H1 (cell line): ENCODE results near the gene HNF1B. TPM values are rescaled to one million over a fixed set of nuclear protein-coding genes. Genes with fewer than 3 reads are reported as not detected.

ENCODE experiments used
- CTCF ChIA-PET: fragments of 300-600 bp; sonication (Branson Sonifier 250); formaldehyde crosslinking; loops from one replicate; lab custom pipeline; 2021; ENCODE audit not compliant: partially characterized antibody; lab: Charles Lee
- POLR2A ChIA-PET: fragments of 300-600 bp; sonication (Branson Sonifier 250); formaldehyde crosslinking; loops from one replicate; lab custom pipeline; 2021; ENCODE audit warnings: inconsistent platforms; ENCODE audit not compliant: partially characterized antibody; lab: Charles Lee
- DNase-seq, 2 experiments: peaks; one replicate each; pipeline versions ENCODE4 v3.0.0 to v3.0.0-alpha.2; 2010 to 2022; ENCODE audit warnings: low spot score in 2 of 2, low read depth in 1 of 2, mixed read lengths in 1 of 2
- FAIRE-seq: peaks from 2 replicates; lab custom pipeline; 2011; peaks lifted over from hg19 to GRCh38; lab: Jason Lieb, UNC
- H2AFZ ChIP-seq: 2 replicates; pipeline ENCODE4 v1.8.1; 2012; ENCODE audit warnings: low read length, inconsistent platforms
- H2AK5ac ChIP-seq: 2 replicates; pipeline ENCODE4 v1.6.1; 2013; ENCODE audit warnings: low read depth, low read length
- H2BK120ac ChIP-seq: replicated peaks from 2 replicates; pipeline ENCODE3; 2013; ENCODE audit warnings: low read depth, low read length, inconsistent platforms
- H2BK12ac ChIP-seq: 2 replicates; pipeline ENCODE4 v1.6.1; 2013; ENCODE audit warnings: low read depth, low read length
- H2BK15ac ChIP-seq: 2 replicates; pipeline ENCODE4 v1.6.1; 2013; ENCODE audit warnings: low read length
- H2BK20ac ChIP-seq: 2 replicates; pipeline ENCODE4 v1.6.1; 2013; ENCODE audit warnings: low read length
- H2BK5ac ChIP-seq: 2 replicates; pipeline ENCODE4 v1.6.1; 2013; ENCODE audit warnings: low read depth, low read length
- H3K14ac ChIP-seq: 2 replicates; pipeline ENCODE4 v1.6.1; 2013; ENCODE audit warnings: inconsistent platforms; ENCODE audit not compliant: insufficient read length
- H3K18ac ChIP-seq: 2 replicates; pipeline ENCODE4 v1.6.1; 2013; ENCODE audit warnings: low read length; ENCODE audit errors: extremely low read depth
- H3K23ac ChIP-seq: 2 replicates; pipeline ENCODE4 v1.6.1; 2013; ENCODE audit warnings: inconsistent platforms; ENCODE audit not compliant: insufficient read length
- H3K23me2 ChIP-seq: 2 replicates; pipeline ENCODE4 v1.6.1; 2013; ENCODE audit warnings: low read depth, low read length
- H3K27ac ChIP-seq: 2 replicates; pipeline ENCODE4 v1.6.1; 2011; ENCODE audit warnings: low read depth, low read length, inconsistent platforms
- H3K27me3 ChIP-seq, 4 experiments: replicated peaks in 1 of 4; 1 replicate in 1 of 4; 2 replicates in 3 of 4; pipeline versions ENCODE4 v1.6.1 to v1.8.1; 2011 to 2013; ENCODE audit warnings: low read length in 3 of 4, mild to moderate bottlenecking in 3 of 4, inconsistent platforms in 2 of 4, mixed read lengths in 2 of 4, moderate library complexity in 1 of 4; ENCODE audit not compliant: control insufficient read depth in 3 of 4, insufficient read depth in 3 of 4; ENCODE audit errors: extremely low read depth in 1 of 4
- H3K36me3 ChIP-seq, 4 experiments: 2 replicates each; pipeline versions ENCODE4 v1.6.1 to v1.8.1; 2011 to 2013; ENCODE audit warnings: mild to moderate bottlenecking in 4 of 4, low read length in 3 of 4, moderate library complexity in 2 of 4, control low read depth in 1 of 4, inconsistent platforms in 1 of 4; ENCODE audit not compliant: insufficient read depth in 4 of 4, control insufficient read depth in 2 of 4
- H3K4ac ChIP-seq: replicated peaks from 2 replicates; pipeline ENCODE3; 2013; ENCODE audit warnings: low read length, low read depth, mixed read lengths, inconsistent platforms; ENCODE audit not compliant: insufficient read length
- H3K4me1 ChIP-seq, 4 experiments: replicated peaks in 1 of 4; 1 replicate in 1 of 4; 2 replicates in 3 of 4; pipeline versions ENCODE4 v1.6.1 to v1.8.1; 2011 to 2013; ENCODE audit warnings: low read length in 3 of 4, inconsistent platforms in 2 of 4, mixed read lengths in 1 of 4; ENCODE audit not compliant: insufficient read depth in 4 of 4, control insufficient read depth in 3 of 4
- H3K4me2 ChIP-seq, 2 experiments: 2 replicates each; pipeline versions ENCODE4 v1.6.1 to v1.8.1; 2011 to 2013; ENCODE audit warnings: low read depth in 2 of 2, low read length in 2 of 2, control low read depth in 1 of 2, inconsistent platforms in 1 of 2, mild to moderate bottlenecking in 1 of 2; ENCODE audit not compliant: insufficient read depth in 1 of 2
- H3K4me3 ChIP-seq, 4 experiments: fragments of 200-600, 300-600 bp in 1 of 4; sonication (generic), shearing (Covaris generic), sonication (Bioruptor Twin) in 1 of 4; 2 replicates each; pipeline versions ENCODE4 v1.5.1 to v1.8.1; 2011 to 2016; ENCODE audit warnings: low read length in 4 of 4, low read depth in 3 of 4, control low read depth in 2 of 4, inconsistent platforms in 2 of 4, mild to moderate bottlenecking in 2 of 4, mixed read lengths in 1 of 4, moderate library complexity in 1 of 4; ENCODE audit not compliant: insufficient read depth in 2 of 4; ENCODE audit errors: extremely low read depth in 1 of 4
- H3K56ac ChIP-seq: replicated peaks from 2 replicates; pipeline ENCODE3; 2013; ENCODE audit warnings: low read depth, mild to moderate bottlenecking, mixed read lengths, low read length, inconsistent platforms; ENCODE audit not compliant: insufficient read length
- H3K79me1 ChIP-seq: 2 replicates; pipeline ENCODE4 v1.6.1; 2013; ENCODE audit warnings: low read depth, low read length, control low read depth
- H3K79me2 ChIP-seq, 2 experiments: 2 replicates each; pipeline versions ENCODE4 v1.6.1 to v1.8.1; 2012 to 2013; ENCODE audit warnings: low read length in 2 of 2, mild to moderate bottlenecking in 2 of 2, inconsistent platforms in 1 of 2; ENCODE audit not compliant: insufficient read depth in 2 of 2, control insufficient read depth in 1 of 2
- H3K9ac ChIP-seq, 4 experiments: replicated peaks in 1 of 4; 1 replicate in 1 of 4; 2 replicates in 3 of 4; pipeline versions ENCODE4 v1.6.1 to v1.8.1; 2011 to 2013; ENCODE audit warnings: low read depth in 3 of 4, low read length in 3 of 4, control low read depth in 2 of 4, mild to moderate bottlenecking in 2 of 4, moderate library complexity in 2 of 4, inconsistent platforms in 1 of 4; ENCODE audit errors: extremely low read depth in 1 of 4
- H3K9me3 ChIP-seq, 2 experiments: 2 replicates each; pipeline versions ENCODE4 v1.6.1 to v1.8.1; 2012 to 2013; ENCODE audit warnings: mild to moderate bottlenecking in 2 of 2, moderate library complexity in 2 of 2, control low read depth in 1 of 2, inconsistent platforms in 1 of 2, low read depth in 1 of 2, low read length in 1 of 2, mixed read lengths in 1 of 2; ENCODE audit not compliant: insufficient read depth in 2 of 2
- H4K20me1 ChIP-seq, 2 experiments: replicated peaks in 1 of 2; 2 replicates each; pipeline versions ENCODE3 to v1.8.1; 2011 to 2013; ENCODE audit warnings: inconsistent platforms in 2 of 2, low read length in 2 of 2, mild to moderate bottlenecking in 1 of 2; ENCODE audit not compliant: insufficient read depth in 2 of 2, control insufficient read depth in 1 of 2
- H4K5ac ChIP-seq: 2 replicates; pipeline ENCODE4 v1.6.1; 2013; ENCODE audit warnings: low read length, low read depth, mixed read lengths, inconsistent platforms; ENCODE audit not compliant: insufficient read length
- H4K8ac ChIP-seq: 2 replicates; pipeline ENCODE4 v1.8.0; 2013; ENCODE audit warnings: mild to moderate bottlenecking, moderate library complexity, low read length, inconsistent platforms; ENCODE audit not compliant: insufficient read depth; ENCODE audit errors: extremely low read depth
- H4K91ac ChIP-seq: replicated peaks from 2 replicates; pipeline ENCODE3; 2013; ENCODE audit warnings: low read length, mixed read lengths, inconsistent platforms; ENCODE audit not compliant: insufficient read length
- ASH2L ChIP-seq: fragments of 200-600, 300-600 bp; sonication (generic); IDR thresholded peaks from one replicate; pipeline ENCODE4 v1.7.1; 2017; ENCODE audit warnings: low read length
- CBX5 ChIP-seq: fragments of 300-800, 300-1000 bp; sonication (generic); IDR thresholded peaks from 2 replicates; pipeline ENCODE4 v1.7.1; 2016; ENCODE audit warnings: antibody characterized with exemption, low read length, low read depth
- CEBPB ChIP-seq: IDR thresholded peaks from 2 replicates; pipeline ENCODE4 v1.6.1; 2012; ENCODE audit warnings: low read depth, low read length
- FOSL1 ChIP-seq: IDR thresholded peaks from 2 replicates; pipeline ENCODE4 v1.6.1; 2011; ENCODE audit warnings: mild to moderate bottlenecking, low read depth, low read length, moderate library complexity; ENCODE audit not compliant: insufficient read depth
- JUND ChIP-seq: IDR thresholded peaks from 2 replicates; pipeline ENCODE4 v1.6.1; 2011; ENCODE audit warnings: mild to moderate bottlenecking, improper control_type of control experiment, low read length
- MAX ChIP-seq: IDR thresholded peaks from 2 replicates; pipeline ENCODE4 v1.6.1; 2012; ENCODE audit warnings: inconsistent platforms
- NRF1 ChIP-seq: IDR thresholded peaks from 2 replicates; pipeline ENCODE4 v1.6.1; 2011; ENCODE audit warnings: mild to moderate bottlenecking, low read depth, low read length, improper control_type of control experiment
- PHF8 ChIP-seq: fragments of 200-600 bp; sonication (generic); conservative IDR thresholded peaks from 2 replicates; pipeline ENCODE4 v1.7.1; 2012; ENCODE audit warnings: low read depth, mild to moderate bottlenecking, inconsistent platforms, low read length, moderate library complexity
- POLR2A ChIP-seq, 2 experiments: IDR thresholded peaks; 1 replicate in 1 of 2; 2 replicates in 1 of 2; pipeline ENCODE4 v1.6.1; 2011; ENCODE audit warnings: low read depth in 2 of 2, low read length in 2 of 2, mild to moderate bottlenecking in 2 of 2; ENCODE audit errors: control extremely low read depth in 1 of 2
- SAP30 ChIP-seq: fragments of 300-600 bp; sonication (generic); IDR thresholded peaks from 2 replicates; pipeline ENCODE4 v1.7.1; 2012; ENCODE audit warnings: low read length, moderate library complexity, mild to moderate bottlenecking, inconsistent platforms; ENCODE audit not compliant: insufficient read depth, insufficient replicate concordance
- WGBS, 2 experiments: shearing (Covaris generic) in 1 of 2; methylation state at CpG; one replicate each; pipeline versions ENCODE4 v1.1.6 to v1.1.7; 2013 to 2015; ENCODE audit warnings: low lambda C conversion rate in 2 of 2, mixed read lengths in 2 of 2, inconsistent platforms in 1 of 2, low coverage in 1 of 2, missing lambda C conversion rate in 1 of 2; ENCODE audit not compliant: insufficient replicate concordance in 2 of 2, insufficient coverage in 1 of 2, insufficient read length in 1 of 2; ENCODE audit errors: extremely low coverage in 1 of 2, missing lambda C conversion rate in 1 of 2; 5-methylcytosine and 5-hydroxymethylcytosine counted together
- polyA plus RNA-seq, 7 experiments: library from polyadenylated mRNA; depleted of rRNA in 3 of 7; stranded (reverse) in 5 of 7; unstranded in 2 of 7; fragments of >200 nt in 5 of 7; fragments of 200-250 nt in 2 of 7; gene quantifications; 1 replicate in 5 of 7; 2 replicates in 1 of 7; 4 replicates in 1 of 7; pipeline versions ENCODE4 v1.2.1 to v1.2.3, GENCODE V29; 2011 to 2013; ENCODE audit warnings: missing spikeins in 2 of 7, mixed read lengths in 2 of 7
- total RNA-seq: library from RNA; stranded (reverse); fragmentation: NEBNext Ultra II Directional; extraction: Animal tissue kit (Norgen Biotek cat#: 25700); gene quantifications from 2 replicates; pipeline ENCODE4 v1.2.1, GENCODE V29; 2021

Gene HNF1B
- total and polyA plus RNA-seq, 2 of the 8 experiments (the other 6 are each of a cell fraction or from before 2014, with no cell fraction given) = 0.13 to 0.30 TPM

- 93% methylated on average over 4 of the region's 4 CpGs; no CpG with 5 or more reads in 1 of the 2 experiments for WGBS, 2 experiments
- Histone ChIP-seq H3K4me2 (no peak overlapping the region), H3K9ac (no peak overlapping the region), H3K23me2 (no peaks in the 10 kb centered on the region), H3K56ac (no peak overlapping the region), H3K79me1 (no peaks in the 10 kb centered on the region), H4K5ac (no peak overlapping the region), H3K4me1 (no peaks in the 10 kb centered on the region), H3K27me3 (no peaks in the 10 kb centered on the region), H2BK120ac (no peak overlapping the region), H3K4me3 (no peak overlapping the region), H2BK15ac (no peak overlapping the region), H2BK5ac (no peak overlapping the region), H2BK12ac (no peak overlapping the region), H3K4ac (no peak overlapping the region), H3K9me3 (no peaks in the 10 kb centered on the region), H4K20me1 (no peaks in the 10 kb centered on the region), H2BK20ac (no peak overlapping the region), H2AK5ac (no peak overlapping the region), H4K8ac (no peak overlapping the region), H3K36me3 (no peaks in the 10 kb centered on the region), H4K91ac (no peak overlapping the region), H3K79me2 (no peaks in the 10 kb centered on the region), H2AFZ (no peak overlapping the region), H3K27ac (no peak overlapping the region), H3K18ac (no peak overlapping the region), H3K14ac (no peak overlapping the region), H3K23ac (no peak overlapping the region)
- FAIRE-seq (no peak), DNase-seq (no peak)
- CTCF ChIA-PET = no interaction called here
- TF ChIP-seq NRF1 = no peak
- no peak for TF ChIP-seq CBX5
- no peak for TF ChIP-seq SAP30
- no peak for TF ChIP-seq CEBPB
- no peak for TF ChIP-seq PHF8
- no peak for TF ChIP-seq JUND
- TF ChIP-seq FOSL1 = no peak
- TF ChIP-seq ASH2L = no peak
- no peak for TF ChIP-seq POLR2A (IDR thresholded peaks at IDR 0.05; ENCODE audit: control extremely low read depth in 1 of 2, low read depth in 2 of 2, low read length in 2 of 2)
- TF ChIP-seq MAX = no peak
- POLR2A ChIA-PET = no interaction called here
Observed at GRCh38 chr17:37779554-37779953, 34.7 kb upstream of the HNF1B start.
